Measurements from ENCODE around the gene ISM1.

The ISM1 gene

GRCh38 chr20:13289031-13289430 is 68.0 kb downstream of the ISM1 start:
- Histone ChIP-seq H3K9me3 (ENCODE audit: control insufficient read depth, insufficient read depth, low read length) (no peaks in the 10 kb centered on the region), H3K9me2 (replicated peaks; ENCODE audit: control insufficient read depth, low read length) (no peaks in the 10 kb centered on the region), H3K36me3 (ENCODE audit: control insufficient read depth, low read length) (no peaks in the 10 kb centered on the region), H3K27me3 (ENCODE audit: control insufficient read depth, low read length) (no peaks in the 10 kb centered on the region), H3K79me2 (ENCODE audit: control insufficient read depth, low read length) (no peaks in the 10 kb centered on the region), H3K4me1 (ENCODE audit: control insufficient read depth, low read length) (no peaks in the 10 kb centered on the region), H3K4me2 (ENCODE audit: low read length) (no peak overlapping the region), H4K20me1 (ENCODE audit: control insufficient read depth, insufficient read depth, low read depth, low read length) (no peaks in the 10 kb centered on the region), H3F3A (ENCODE audit: control insufficient read depth, insufficient read depth) (no peaks in the 10 kb centered on the region), H3K27ac (ENCODE audit: low read depth, low read length) (no peak overlapping the region), H3K4me3 (ENCODE audit: low read length) (no peak overlapping the region)
- TF ChIP-seq EZH2phosphoT487 (IDR thresholded peaks at IDR 0.05; ENCODE audit: borderline replicate concordance, low read length) (no peak), CTCF (IDR thresholded peaks at IDR 0.05; ENCODE audit: low read depth, low read length, poor library complexity, severe bottlenecking) (no peak)

GRCh38 chr20:13290724-13291123 is 69.7 kb downstream of the ISM1 start:
- Histone ChIP-seq H3K27me3 (ENCODE audit: control insufficient read depth, low read length) (no peaks in the 10 kb centered on the region), H3K27ac (ENCODE audit: low read depth, low read length) (no peak overlapping the region), H3K9me2 (replicated peaks; ENCODE audit: control insufficient read depth, low read length) (no peaks in the 10 kb centered on the region), H3K36me3 (ENCODE audit: control insufficient read depth, low read length) (no peaks in the 10 kb centered on the region), H3K79me2 (ENCODE audit: control insufficient read depth, low read length) (no peaks in the 10 kb centered on the region), H3K4me1 (ENCODE audit: control insufficient read depth, low read length) (no peaks in the 10 kb centered on the region), H3F3A (ENCODE audit: control insufficient read depth, insufficient read depth) (no peaks in the 10 kb centered on the region), H3K4me2 (ENCODE audit: low read length) (no peak overlapping the region), H4K20me1 (ENCODE audit: control insufficient read depth, insufficient read depth, low read depth, low read length) (no peaks in the 10 kb centered on the region), H3K9me3 (ENCODE audit: control insufficient read depth, insufficient read depth, low read length) (no peaks in the 10 kb centered on the region), H3K4me3 (ENCODE audit: low read length) (no peak overlapping the region)
- no peak for TF ChIP-seq CTCF (IDR thresholded peaks at IDR 0.05; ENCODE audit: low read depth, low read length, poor library complexity, severe bottlenecking)
- no peak for TF ChIP-seq EZH2phosphoT487 (IDR thresholded peaks at IDR 0.05; ENCODE audit: borderline replicate concordance, low read length)

- Histone ChIP-seq H3K9me2 (replicated peaks; ENCODE audit: control insufficient read depth, low read length) (no peaks in the 10 kb centered on the region), H3K4me1 (ENCODE audit: control insufficient read depth, low read length) (no peaks in the 10 kb centered on the region), H3K27ac (ENCODE audit: low read depth, low read length) (no peak overlapping the region), H3K36me3 (ENCODE audit: control insufficient read depth, low read length) (no peaks in the 10 kb centered on the region), H3K79me2 (ENCODE audit: control insufficient read depth, low read length) (no peaks in the 10 kb centered on the region), H3K27me3 (ENCODE audit: control insufficient read depth, low read length) (no peaks in the 10 kb centered on the region), H4K20me1 (ENCODE audit: control insufficient read depth, insufficient read depth, low read depth, low read length) (no peaks in the 10 kb centered on the region), H3F3A (ENCODE audit: control insufficient read depth, insufficient read depth) (no peaks in the 10 kb centered on the region), H3K4me2 (ENCODE audit: low read length) (no peak overlapping the region), H3K9me3 (ENCODE audit: control insufficient read depth, insufficient read depth, low read length) (no peaks in the 10 kb centered on the region), H3K4me3 (ENCODE audit: low read length) (no peak overlapping the region)
- TF ChIP-seq CTCF (IDR thresholded peaks at IDR 0.05; ENCODE audit: low read depth, low read length, poor library complexity, severe bottlenecking) (no peak), EZH2phosphoT487 (IDR thresholded peaks at IDR 0.05; ENCODE audit: borderline replicate concordance, low read length) (no peak)
Observed at GRCh38 chr20:13291157-13291556, 70.1 kb downstream of the ISM1 start.

Data from DOHH2 (cell line).